HG03108 (cell line): ENCODE results near the gene SACS.

Source experiments
- ATAC-seq: cut with Tn5 transposase; IDR thresholded peaks from one replicate; pipeline ENCODE4 v1.9.1; 2021; ENCODE audit warnings: moderate library complexity; ENCODE audit not compliant: unreplicated experiment

The SACS gene, protein sequence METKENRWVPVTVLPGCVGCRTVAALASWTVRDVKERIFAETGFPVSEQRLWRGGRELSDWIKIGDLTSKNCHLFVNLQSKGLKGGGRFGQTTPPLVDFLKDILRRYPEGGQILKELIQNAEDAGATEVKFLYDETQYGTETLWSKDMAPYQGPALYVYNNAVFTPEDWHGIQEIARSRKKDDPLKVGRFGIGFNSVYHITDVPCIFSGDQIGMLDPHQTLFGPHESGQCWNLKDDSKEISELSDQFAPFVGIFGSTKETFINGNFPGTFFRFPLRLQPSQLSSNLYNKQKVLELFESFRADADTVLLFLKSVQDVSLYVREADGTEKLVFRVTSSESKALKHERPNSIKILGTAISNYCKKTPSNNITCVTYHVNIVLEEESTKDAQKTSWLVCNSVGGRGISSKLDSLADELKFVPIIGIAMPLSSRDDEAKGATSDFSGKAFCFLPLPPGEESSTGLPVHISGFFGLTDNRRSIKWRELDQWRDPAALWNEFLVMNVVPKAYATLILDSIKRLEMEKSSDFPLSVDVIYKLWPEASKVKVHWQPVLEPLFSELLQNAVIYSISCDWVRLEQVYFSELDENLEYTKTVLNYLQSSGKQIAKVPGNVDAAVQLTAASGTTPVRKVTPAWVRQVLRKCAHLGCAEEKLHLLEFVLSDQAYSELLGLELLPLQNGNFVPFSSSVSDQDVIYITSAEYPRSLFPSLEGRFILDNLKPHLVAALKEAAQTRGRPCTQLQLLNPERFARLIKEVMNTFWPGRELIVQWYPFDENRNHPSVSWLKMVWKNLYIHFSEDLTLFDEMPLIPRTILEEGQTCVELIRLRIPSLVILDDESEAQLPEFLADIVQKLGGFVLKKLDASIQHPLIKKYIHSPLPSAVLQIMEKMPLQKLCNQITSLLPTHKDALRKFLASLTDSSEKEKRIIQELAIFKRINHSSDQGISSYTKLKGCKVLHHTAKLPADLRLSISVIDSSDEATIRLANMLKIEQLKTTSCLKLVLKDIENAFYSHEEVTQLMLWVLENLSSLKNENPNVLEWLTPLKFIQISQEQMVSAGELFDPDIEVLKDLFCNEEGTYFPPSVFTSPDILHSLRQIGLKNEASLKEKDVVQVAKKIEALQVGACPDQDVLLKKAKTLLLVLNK (N-terminal part only)

DNA sequence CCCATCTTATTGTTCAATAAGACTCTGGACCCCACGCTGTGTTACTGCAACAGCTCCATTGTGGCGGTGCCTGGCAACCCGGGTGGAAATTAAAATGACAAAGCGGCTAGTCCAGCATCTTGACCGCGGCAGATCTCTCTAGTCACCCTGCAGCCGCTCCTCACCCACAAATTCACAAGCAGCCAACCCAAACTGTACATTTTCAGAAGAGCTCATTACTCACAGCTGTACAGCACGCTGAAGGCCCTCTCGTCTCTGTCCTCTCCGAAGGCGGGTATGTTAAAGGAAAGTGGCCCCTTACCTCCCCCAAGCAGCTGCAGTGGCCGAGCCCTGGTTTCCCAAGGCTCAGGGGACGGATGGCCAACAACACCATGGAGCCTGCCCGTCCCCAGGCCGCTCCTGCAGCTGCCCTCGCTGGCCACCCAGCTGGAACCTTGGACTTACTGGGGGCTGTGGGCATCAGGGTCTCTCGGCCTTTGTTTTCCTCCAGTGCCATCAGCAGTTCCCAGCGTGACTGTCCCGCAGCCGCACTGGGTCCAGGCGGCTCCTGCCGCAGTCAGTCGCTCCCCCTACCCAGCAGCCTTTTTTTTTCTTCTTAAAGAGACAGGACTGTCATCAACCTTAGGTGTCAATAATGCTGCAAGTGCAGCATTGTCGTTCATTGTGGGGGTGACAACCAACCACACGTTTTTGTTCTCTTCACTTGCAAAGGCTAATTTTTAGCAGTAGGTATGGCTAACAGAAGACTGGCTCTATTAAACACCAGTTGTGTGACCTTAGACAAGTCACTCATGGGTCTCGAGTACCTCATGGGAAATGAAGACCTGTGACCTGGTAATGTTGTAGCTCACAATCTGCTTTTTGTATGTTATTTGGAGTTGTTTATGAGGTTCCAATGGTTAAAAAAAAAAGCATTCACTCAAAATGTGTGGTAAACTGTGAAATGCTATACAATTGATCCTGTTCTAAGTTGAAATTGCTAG lies at the start of gene SACS:
Gene SACS (minus strand): TSS at position 532 of the 983 bp plus-strand sequence. CDS start 22,463 bp downstream, outside the sequence.
- no peak for ATAC-seq

DNA sequence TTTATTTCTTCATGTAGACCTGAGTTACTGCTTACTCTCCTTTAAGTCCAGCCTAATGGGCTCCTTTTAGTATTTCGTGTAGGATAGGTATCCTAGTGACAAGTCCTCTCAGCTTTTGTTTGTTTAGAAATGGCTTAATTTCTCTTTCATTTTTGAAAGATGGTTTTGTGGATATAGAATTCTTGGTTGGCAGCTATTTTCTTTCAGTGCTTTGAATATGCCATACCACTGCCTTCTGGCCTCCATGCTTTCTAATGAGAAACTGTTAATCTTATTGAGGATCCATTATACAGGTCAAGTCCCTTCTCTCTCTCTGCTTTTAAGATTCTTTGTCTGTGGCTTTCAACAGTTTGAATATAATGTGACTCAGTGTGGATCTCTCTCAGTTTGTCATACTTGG lies 46.8 kb upstream of the SACS start:
- ATAC-seq: no peak

DNA sequence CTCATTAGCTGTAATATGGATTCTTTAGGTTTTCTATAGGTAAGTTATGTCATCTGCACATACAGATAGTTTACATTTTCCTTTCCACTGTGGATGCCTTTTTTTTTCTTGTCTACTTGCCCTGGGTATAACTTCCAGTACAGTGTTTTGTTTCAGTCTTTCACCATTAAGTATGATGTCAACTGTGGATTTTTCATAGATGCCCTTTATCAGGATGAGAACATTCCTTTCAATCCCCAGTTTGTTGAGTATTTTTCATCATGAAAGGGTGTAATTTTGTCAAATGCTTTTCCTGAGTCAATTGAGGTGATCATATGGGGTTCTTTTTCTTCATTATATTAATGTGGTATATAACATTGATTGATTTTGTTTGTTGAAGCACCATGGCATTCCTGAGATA lies 43.6 kb upstream of the SACS start:
- ATAC-seq: no peak

DNA sequence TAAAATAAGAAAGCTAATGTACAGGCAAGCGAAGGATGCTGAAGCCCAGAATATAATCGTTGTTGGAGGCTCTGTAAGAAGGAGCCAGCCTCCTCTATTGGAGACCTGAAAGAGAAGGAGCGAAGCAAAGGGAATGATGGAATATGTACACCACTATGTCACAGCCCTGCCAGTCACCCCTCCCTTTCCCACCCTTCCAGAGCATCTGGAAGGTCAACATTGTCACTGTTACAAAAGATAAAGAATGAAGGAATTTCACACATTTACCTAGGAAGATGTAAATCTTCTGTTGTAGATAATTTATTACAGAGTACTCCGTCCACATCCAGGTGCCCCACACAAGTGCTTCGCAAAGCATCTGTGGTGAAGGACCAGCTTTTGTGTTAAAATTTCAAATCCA lies 39.7 kb upstream of the SACS start:
- ATAC-seq: no peak

DNA sequence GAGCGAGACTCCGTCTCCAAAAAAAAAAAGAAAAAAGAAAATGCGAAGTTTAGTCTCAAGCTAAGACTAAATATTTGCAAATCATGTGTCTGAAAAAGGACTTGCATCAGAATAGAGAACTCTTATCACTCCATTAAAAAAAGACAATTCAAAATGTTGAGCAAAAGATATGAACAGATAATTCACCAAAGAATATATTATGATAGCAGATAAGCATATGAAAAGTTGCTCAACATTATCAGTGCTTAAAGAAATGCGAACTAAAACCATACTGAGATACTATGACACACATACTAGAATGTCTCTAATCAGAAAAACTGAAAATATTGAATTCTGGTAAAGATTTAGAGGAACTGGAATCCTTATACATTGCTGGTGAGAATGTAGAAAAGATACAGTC lies 38.7 kb upstream of the SACS start:
- ATAC-seq: no peak

DNA sequence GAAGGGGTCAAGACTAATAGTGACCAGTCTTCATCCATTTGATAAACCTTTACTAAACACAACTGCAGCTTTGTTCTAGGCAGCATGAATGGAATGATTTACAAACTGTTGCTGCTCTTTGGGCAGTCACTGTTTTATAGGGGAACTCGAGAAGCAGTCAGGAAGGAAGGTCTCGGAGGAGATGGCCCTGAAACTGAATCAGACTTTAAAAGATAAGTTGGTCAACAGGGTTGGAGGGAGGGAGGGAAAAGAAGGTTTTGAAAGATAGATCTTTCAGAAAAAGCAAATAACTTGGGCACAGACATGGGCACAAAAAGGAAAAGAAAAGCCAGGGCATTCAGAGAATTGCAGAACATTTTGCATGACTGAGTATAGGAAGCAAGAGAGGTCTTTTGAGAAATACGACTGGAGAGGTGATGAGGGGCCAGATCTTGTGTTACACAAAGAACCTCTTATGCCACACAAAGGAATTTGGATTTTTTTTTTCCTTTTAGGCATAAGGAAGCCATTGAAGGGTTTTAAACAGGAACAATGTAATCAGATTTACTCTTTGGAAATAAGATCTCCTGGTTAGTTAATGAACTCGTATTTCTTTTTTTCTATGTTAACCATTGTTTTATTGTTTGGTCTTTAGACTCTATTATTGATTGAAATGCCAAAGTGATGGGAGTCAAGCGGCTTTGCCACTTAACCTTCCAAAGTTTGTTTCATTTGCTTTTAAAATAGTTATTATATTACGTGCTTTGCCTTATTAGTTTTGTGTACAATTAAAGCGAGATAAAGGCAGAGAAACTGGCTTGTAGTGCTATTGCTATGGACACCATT lies 37.5 kb upstream of the SACS start:
- ATAC-seq: no peak

DNA sequence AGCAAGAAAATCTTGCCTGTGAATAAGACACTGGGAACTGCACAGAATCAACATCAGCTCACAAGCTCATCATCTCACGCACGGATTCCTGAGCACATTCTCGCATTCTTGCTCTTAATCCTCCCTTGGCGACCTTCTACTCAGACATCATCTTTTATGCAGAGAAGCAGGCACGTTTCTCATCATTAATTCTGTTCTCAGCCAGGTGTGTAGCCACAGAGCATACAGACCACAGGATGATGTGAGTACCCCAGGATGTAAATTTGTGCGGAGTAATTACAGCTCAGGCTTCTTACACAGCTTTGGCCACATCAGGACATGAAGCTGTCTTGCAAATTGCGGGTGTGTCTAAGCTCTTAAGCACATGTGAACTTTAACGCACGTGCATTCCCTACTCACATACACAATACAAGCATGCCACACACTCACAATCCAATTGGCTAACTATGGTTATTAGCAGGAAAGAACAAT lies 36.5 kb upstream of the SACS start:
- ATAC-seq: no peak

DNA sequence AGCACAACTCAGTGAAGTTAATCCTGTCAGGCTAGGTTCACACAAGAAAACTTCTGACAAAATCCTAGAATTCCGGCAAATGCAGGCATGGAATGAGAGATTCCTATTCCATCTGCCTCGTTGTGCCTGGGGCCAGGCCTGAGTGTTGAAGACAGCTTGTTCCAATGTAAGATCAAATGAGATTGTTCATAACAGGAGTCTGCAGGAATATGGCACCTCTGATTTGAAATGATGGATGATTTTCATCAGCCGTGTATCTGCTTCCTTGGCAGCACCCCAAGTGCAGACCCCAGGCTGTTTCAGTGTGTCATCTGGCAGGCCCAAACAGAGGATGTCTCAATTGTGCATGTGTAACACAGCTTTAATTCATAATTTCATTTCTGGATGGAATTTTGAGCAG lies 35.3 kb upstream of the SACS start:
- ATAC-seq: no peak

DNA sequence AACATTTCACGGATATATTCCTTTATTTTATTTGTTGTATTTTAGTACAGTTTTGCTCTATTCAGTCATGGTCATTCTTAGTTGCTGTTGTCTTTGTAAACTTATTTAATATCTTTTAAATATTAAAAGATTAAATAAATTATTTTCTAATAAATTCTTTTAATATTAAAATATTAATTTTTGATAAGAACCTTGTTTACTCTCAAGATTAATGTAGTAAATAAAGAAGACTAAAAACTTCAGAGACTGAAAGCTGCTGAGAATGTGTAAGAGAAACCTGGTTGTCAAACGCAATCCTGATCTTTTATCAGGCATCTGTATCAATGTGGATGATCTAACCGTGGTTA lies 34.4 kb upstream of the SACS start:
- ATAC-seq: no peak

DNA sequence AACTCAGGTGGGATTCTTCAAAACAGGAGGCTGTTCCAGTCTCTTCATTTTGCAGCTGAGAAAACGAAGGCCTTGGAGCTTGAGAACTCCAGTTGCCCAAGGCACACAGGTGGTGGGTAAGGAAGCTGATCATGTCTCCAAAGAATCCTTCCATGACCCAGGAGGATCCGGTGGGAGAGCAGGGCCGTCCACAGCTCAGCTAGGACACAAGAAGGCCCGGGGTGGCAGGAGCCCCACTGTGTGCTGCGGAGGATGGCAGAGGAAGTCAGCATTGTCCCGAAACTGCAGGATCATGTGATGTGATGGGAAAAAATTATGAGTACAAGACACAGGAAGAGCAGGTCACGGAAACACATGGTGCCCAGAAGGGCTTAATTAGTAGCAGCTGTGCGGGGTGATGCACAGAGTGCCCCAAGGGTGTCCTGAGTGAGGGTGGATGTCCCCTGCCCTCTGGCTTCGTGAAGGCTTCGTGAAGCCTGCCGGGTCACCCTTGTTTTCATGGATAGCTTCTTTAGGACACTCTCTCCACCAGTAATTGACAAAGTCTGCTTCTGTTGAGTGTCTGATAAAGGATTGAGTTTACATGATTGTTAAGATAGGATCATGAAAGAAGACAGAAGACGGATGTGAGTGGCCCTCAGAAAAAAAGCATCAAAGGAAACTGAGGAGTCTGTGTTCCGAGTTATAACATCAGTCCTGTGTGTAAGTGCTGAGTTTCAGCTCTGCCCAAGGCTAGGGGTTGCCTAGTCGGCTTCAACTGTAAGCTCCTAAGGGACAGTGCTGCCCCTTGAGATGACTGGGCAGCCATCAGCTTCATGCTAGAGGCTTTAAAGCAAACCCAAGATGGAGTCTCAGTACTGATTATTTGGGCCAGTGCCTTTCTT lies 33.8 kb upstream of the SACS start:
- no peak for ATAC-seq

DNA sequence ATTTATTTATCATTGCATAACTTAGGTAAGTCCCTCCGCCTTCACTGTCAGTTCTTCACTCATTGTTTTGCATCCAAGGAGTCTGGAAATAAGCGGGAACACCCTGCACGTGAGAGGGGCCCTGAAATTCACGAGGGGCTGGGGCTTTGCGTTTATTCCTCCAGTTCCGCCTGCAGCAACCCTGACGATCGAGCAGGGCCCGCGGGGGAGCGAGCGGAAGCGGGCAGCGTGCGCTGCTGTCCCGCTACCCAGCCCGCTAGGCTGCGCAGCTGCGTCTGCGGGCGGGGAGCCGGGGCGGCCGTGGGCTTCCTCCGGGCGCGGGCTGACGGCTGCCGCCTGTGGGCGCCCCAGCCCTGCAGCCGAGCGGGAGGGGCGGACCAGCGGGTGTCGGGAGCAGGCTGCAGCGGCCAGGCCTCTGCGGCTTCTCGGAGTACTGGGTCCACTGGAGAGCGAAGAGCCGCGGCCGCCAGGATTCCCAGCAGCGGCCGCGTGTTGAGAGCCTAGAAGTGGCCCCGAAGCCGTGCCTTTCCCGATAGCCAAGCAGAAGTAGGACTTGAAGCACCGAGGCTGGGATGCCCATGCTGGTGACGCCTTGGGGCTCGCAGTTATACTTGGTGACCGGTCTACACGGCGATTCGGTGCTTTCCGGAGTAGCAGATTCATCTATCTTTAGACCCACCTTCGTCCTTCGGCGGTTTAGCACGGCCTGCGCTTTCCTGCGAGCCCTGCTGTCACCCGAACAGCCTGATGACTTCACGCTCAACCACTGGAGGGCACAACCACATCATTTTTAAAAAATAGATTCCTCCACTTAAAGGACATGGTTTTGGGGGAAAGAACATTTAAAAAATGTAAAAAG lies 32.9 kb upstream of the SACS start:
- peak; percentile 85 for ATAC-seq

DNA sequence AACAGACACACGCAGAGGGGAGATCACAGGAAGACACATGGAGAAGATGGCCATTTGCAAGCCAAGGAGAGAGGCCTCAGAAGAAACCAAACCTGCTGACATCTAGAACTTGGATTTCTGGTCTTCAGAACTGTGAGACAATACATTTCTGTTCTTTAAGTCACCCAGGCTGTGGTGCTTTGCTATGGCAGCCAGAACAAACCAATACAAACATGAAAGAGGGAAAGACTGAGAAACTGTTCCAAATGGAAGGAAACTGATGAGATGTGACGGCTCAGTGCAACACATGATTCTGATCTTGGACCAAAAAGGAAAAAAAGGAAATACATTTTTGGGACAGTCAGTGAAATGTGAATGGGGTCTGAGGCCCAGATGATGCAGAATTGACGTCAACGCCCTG lies 30.2 kb upstream of the SACS start:
- ATAC-seq: no peak

DNA sequence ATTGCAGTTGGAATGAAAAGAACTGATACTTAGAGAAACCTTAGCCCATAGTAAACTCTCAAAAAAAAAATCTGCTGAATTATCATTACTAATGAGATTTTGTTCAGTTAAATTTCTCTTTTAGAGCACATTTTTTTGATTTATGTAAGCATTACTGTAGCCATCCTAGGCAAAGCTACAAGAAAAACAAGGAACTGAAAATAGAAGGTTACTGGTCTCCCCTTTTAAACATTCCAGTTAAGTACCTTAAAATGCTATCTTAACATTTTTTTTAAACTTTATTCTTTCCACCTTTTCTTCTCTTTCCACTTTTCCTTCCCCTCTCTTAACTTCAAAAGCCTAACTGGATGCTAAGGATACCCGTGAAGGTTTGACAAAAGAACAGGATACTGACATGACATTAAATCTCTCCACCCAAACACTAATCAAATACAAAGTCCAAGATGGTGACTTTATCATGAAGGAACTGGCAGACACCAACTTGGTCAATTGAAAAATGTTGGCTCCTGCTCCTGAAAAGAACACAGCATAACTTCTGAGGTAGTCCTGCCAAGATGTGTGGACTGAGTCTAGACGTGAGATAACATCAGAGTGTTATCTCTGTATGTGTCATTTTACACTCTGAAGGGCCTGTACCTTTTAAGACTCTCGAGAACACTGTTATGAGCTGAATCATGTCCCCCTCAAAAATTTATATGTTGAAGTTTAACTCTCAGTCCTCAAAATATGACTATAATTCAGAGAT lies 29.5 kb upstream of the SACS start:
- ATAC-seq: no peak

DNA sequence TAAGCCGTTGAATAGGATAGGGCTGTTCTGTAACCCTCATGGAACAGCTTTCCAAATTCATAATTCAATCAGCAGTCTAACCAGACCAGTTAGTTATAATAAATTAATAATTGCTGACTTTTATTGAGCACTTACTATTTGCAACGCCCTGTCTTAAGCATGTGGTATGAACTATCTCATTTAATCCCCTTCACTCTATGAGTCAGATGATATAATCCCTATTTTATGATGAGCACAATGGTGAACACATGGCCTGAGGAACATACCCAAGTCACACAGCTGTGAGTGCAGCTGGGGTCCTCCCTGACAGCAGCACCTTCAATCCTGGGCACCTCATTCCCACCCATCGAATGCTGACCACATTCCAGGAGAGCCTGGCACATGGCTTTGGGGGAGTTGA lies 28.0 kb upstream of the SACS start:
- ATAC-seq: no peak

DNA sequence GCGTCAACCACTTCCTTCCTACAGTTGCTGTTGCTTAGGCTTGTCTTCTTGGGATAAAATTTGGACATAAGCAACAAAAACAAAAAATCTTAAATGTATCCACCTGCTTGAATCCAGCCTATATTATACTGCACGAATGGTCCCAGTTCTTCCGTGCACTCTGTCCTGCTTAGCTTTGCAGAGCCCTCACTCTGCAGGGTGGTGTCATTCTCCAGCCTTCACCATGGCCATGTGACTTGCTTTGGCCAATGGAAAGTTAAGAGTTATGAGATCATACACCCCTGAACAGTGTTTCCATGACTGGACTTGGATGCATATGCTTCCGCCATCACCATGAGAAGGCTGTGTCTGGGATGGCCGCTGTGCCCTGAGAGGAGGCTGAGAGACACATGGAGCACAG lies 27.4 kb upstream of the SACS start:
- no peak for ATAC-seq

DNA sequence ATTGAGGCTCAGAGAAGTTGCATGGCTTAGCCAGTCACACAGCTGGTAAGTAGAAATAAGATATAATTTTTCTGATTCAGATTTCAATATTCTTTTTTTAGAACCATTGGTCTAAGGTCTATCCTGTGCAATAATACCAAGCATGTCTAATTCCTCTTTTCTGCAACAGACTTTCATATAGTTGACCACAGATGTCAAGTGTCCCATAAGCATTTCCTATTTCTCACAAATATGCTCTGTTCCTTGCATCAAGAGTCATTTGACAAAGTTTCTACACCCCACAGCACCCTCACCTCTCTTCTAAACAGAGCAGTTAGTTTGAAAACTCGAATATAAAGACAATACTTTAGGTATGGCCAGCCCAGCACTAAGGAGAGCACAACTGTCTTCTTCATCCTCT lies 26.8 kb upstream of the SACS start:
- peak; percentile 75 for ATAC-seq

DNA sequence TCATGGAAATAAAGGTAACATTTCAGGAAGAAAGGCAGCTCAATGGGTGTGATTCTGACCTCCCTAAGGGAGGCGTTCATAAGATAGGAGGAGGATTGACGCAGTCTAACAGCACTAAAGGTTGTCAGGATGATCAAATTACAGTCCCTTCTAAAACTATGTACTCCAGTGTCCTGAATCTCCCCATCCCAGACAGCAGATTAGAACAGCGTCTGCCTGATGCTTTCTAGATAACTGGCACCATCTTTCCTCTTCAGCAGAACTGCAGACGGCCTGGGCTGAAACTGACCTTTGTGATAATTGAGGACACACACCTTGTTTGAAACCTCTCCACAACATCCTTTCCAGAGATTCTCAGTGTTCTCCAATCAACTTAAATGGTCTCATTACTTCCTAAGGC lies 25.5 kb upstream of the SACS start:
- no peak for ATAC-seq
